Keratinocyte (primary cell): ENCODE data around the gene NUP85.

Source experiments
- EZH2 ChIP-seq: IDR thresholded peaks from one replicate; pipeline ENCODE4 v1.6.1; 2012; ENCODE audit warnings: inconsistent platforms, mild to moderate bottlenecking, low read length, moderate library complexity
- TF ChIP-seq, protein P1 (sequence below), 3 experiments: IDR thresholded peaks in 1 of 3; conservative IDR thresholded peaks in 1 of 3; optimal IDR thresholded peaks in 1 of 3; 2 replicates in 2 of 3; 3 replicates in 1 of 3; pipeline versions ENCODE3 to v1.5.1; 2011; ENCODE audit warnings: low read length in 3 of 3, mild to moderate bottlenecking in 3 of 3, moderate library complexity in 2 of 3, control low read depth in 1 of 3, inconsistent platforms in 1 of 3; ENCODE audit not compliant: insufficient read depth in 2 of 3; ENCODE audit errors: extremely low read depth in 1 of 3

DNA sequence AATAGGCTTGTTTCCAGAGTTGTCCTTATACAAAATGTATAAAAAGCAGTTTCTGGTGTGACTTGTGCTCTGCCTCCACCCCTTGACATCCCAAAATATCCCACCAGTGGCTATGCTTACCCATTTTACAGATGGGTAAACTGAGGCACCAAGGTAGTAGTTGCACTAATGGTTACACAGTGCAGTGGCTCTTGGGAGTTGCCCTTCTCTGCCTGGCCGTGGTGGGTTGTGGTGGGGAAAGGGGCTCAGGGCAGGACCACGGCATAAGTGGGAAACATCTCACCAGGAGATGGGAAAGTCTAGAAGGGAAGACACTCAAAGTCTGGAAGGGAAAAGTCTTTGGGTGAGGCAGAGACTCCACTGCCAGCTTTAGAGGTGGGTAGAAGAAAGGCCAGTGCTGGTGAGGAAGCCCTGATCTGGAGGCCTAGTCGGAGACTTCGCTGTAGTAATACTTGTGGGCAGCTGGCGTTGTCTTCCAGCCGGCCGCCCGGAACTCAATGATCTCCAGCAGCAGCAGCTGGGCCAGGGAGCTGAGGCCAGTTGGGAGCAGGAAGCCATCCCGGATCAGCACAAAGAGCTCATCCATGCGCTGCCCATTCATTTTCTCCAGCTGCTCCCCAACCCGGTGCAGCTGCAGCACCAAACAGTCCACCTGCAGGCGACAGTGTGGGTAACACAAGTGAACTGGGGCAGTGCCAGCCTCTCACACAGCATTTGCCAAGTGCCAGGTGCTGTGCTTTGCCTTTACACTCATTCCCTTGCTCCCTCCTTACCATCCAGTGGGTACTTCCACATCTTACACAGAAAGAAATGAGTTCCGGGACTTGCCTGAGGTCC is 61.1 kb downstream of the NUP85 start:
- TF ChIP-seq, protein P1, sequence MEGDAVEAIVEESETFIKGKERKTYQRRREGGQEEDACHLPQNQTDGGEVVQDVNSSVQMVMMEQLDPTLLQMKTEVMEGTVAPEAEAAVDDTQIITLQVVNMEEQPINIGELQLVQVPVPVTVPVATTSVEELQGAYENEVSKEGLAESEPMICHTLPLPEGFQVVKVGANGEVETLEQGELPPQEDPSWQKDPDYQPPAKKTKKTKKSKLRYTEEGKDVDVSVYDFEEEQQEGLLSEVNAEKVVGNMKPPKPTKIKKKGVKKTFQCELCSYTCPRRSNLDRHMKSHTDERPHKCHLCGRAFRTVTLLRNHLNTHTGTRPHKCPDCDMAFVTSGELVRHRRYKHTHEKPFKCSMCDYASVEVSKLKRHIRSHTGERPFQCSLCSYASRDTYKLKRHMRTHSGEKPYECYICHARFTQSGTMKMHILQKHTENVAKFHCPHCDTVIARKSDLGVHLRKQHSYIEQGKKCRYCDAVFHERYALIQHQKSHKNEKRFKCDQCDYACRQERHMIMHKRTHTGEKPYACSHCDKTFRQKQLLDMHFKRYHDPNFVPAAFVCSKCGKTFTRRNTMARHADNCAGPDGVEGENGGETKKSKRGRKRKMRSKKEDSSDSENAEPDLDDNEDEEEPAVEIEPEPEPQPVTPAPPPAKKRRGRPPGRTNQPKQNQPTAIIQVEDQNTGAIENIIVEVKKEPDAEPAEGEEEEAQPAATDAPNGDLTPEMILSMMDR (optimal IDR thresholded peaks at IDR 0.05 in 1 of 3, IDR thresholded peaks at IDR 0.05 in 1 of 3, conservative IDR thresholded peaks at IDR 0.05 in 1 of 3; ENCODE audit: extremely low read depth in 1 of 3, insufficient read depth in 2 of 3, low read length in 3 of 3), result no peak
- no peak for TF ChIP-seq EZH2
